Mesodermal cell (in vitro differentiated cells): ENCODE data around the gene RGS9.
"Not testable (repeated sequence)": the region's sequence is repeated elsewhere in the genome, so short reads cannot be mapped to it uniquely, and the experiment has no call there.

Experiments used
- H3K27ac ChIP-seq: 2 replicates; pipeline ENCODE4 v1.7.0; 2013; ENCODE audit warnings: mild to moderate bottlenecking, low read depth, low read length, moderate library complexity; ENCODE audit not compliant: severe bottlenecking
- H3K36me3 ChIP-seq: 2 replicates; pipeline ENCODE4 v1.7.1; 2013; ENCODE audit warnings: mild to moderate bottlenecking, low read length, moderate library complexity; ENCODE audit not compliant: control insufficient read depth, insufficient read depth
- H3K4me1 ChIP-seq: one replicate; pipeline ENCODE4 v1.7.1; 2013; ENCODE audit warnings: mild to moderate bottlenecking, low read length; ENCODE audit not compliant: insufficient read depth, control insufficient read depth, poor library complexity, severe bottlenecking
- H3K4me3 ChIP-seq: 2 replicates; pipeline ENCODE4 v1.7.0; 2013; ENCODE audit warnings: low read length, control low read depth, mild to moderate bottlenecking; ENCODE audit not compliant: insufficient read depth, poor library complexity, severe bottlenecking; ENCODE audit errors: extremely low read depth
- H3K9me3 ChIP-seq: 2 replicates; pipeline ENCODE4 v1.7.1; 2013; ENCODE audit warnings: mild to moderate bottlenecking, low read length, moderate library complexity; ENCODE audit not compliant: control insufficient read depth
- WGBS, 2 experiments: methylation state at CpG; one replicate each; pipeline ENCODE4 v1.1.5; 2013; ENCODE audit warnings: missing lambda C conversion rate in 2 of 2; ENCODE audit not compliant: insufficient coverage in 2 of 2; 5-methylcytosine and 5-hydroxymethylcytosine counted together

Gene RGS9

GRCh38 chr17:65196617-65197016, 59.4 kb downstream of the RGS9 start:
- H3K27ac ChIP-seq = no peak overlapping the region
- WGBS, 2 experiments = 59 to 88% methylated on average over 2 to 5 of the region's 5 CpGs
- H3K36me3 ChIP-seq = no peaks in the 10 kb centered on the region
- peaks cover 22% of the 10 kb centered on the region for H3K4me1 ChIP-seq
- H3K9me3 ChIP-seq = no peaks in the 10 kb centered on the region
- no peak overlapping the region for H3K4me3 ChIP-seq

- no peaks in the 10 kb centered on the region for H3K36me3 ChIP-seq
- 91 to 93% methylated on average over 2 to 4 of the region's 5 CpGs for WGBS, 2 experiments
- H3K4me1 ChIP-seq = peaks cover 16% of the 10 kb centered on the region
- H3K9me3 ChIP-seq = no peaks in the 10 kb centered on the region
- no peak overlapping the region for H3K27ac ChIP-seq
- H3K4me3 ChIP-seq = no peak overlapping the region
Measured at GRCh38 chr17:65197201-65197600, 60.0 kb downstream of the RGS9 start.

GRCh38 chr17:65198653-65199382, 61.6 kb downstream of the RGS9 start:
- Histone ChIP-seq H3K27ac (no peak overlapping the region), H3K9me3 (no peaks in the 10 kb centered on the region), H3K4me3 (no peak overlapping the region), H3K36me3 (no peaks in the 10 kb centered on the region), H3K4me1 (peaks cover 9% of the 10 kb centered on the region)
- WGBS, 2 experiments = 75 to 82% methylated on average over 2 of the region's 7 CpGs

- Histone ChIP-seq H3K27ac (no peak overlapping the region), H3K36me3 (no peaks in the 10 kb centered on the region), H3K4me1 (no peaks in the 10 kb centered on the region), H3K4me3 (no peak overlapping the region), H3K9me3 (no peaks in the 10 kb centered on the region)
- WGBS, 2 experiments = 94 to 97% methylated on average over 7 to 10 of the region's 10 CpGs
Measured at GRCh38 chr17:65201331-65201730, 64.2 kb downstream of the RGS9 start.

- no peaks in the 10 kb centered on the region for H3K4me1 ChIP-seq
- 88 to 89% methylated on average over 3 to 5 of the region's 9 CpGs for WGBS, 2 experiments
- H3K4me3 ChIP-seq = no peak overlapping the region
- no peaks in the 10 kb centered on the region for H3K9me3 ChIP-seq
- no peak overlapping the region for H3K27ac ChIP-seq
- no peaks in the 10 kb centered on the region for H3K36me3 ChIP-seq
Measured at GRCh38 chr17:65202844-65203571, 65.8 kb downstream of the RGS9 start.

- no peak overlapping the region for H3K27ac ChIP-seq
Measured at GRCh38 chr17:65204001-65204400, 66.8 kb downstream of the RGS9 start.

GRCh38 chr17:65205655-65206054, 68.5 kb downstream of the RGS9 start:
- no peaks in the 10 kb centered on the region for H3K36me3 ChIP-seq

More at GRCh38 chr17:65204001-65204400, 66.8 kb downstream of the RGS9 start:
- no peaks in the 10 kb centered on the region for H3K9me3 ChIP-seq
- H3K4me3 ChIP-seq = no peak overlapping the region
- WGBS, 2 experiments = 88 to 92% methylated on average over 8 to 10 of the region's 13 CpGs
- no peaks in the 10 kb centered on the region for H3K4me1 ChIP-seq
- no peaks in the 10 kb centered on the region for H3K36me3 ChIP-seq

GRCh38 chr17:65207448-65207847, 70.3 kb downstream of the RGS9 start:
- not testable (repeated sequence) for H3K9me3 ChIP-seq, H3K27ac ChIP-seq, H3K4me1 ChIP-seq, H3K36me3 ChIP-seq, H3K4me3 ChIP-seq
- no CpG with 5 or more reads among the region's 1 CpG for WGBS, 2 experiments

More at GRCh38 chr17:65205655-65206054, 68.5 kb downstream of the RGS9 start:
- peaks cover 4% of the 10 kb centered on the region for H3K4me1 ChIP-seq
- H3K27ac ChIP-seq = no peak overlapping the region
- no peaks in the 10 kb centered on the region for H3K9me3 ChIP-seq
- H3K4me3 ChIP-seq = no peak overlapping the region

- Histone ChIP-seq H3K4me3 (no peak overlapping the region), H3K27ac (no peak overlapping the region), H3K36me3 (no peaks in the 10 kb centered on the region), H3K4me1 (peaks cover 4% of the 10 kb centered on the region), H3K9me3 (no peaks in the 10 kb centered on the region)
- WGBS, 2 experiments = no CpG with 5 or more reads among the region's 1 CpG
Measured at GRCh38 chr17:65208717-65209116, 71.5 kb downstream of the RGS9 start.

- Histone ChIP-seq H3K27ac (no peak overlapping the region), H3K4me1 (peaks cover 19% of the 10 kb centered on the region), H3K9me3 (no peaks in the 10 kb centered on the region), H3K36me3 (no peaks in the 10 kb centered on the region), H3K4me3 (no peak overlapping the region)
- 91 to 95% methylated on average over 4 of the region's 4 CpGs for WGBS, 2 experiments
Measured at GRCh38 chr17:65218261-65218660, 81.1 kb downstream of the RGS9 start.

- Histone ChIP-seq H3K36me3 (no peaks in the 10 kb centered on the region), H3K27ac (no peak overlapping the region), H3K9me3 (no peaks in the 10 kb centered on the region), H3K4me3 (no peak overlapping the region), H3K4me1 (peaks cover 19% of the 10 kb centered on the region)
- no CpG with 5 or more reads among the region's 3 CpGs for WGBS, 2 experiments
Measured at GRCh38 chr17:65219124-65219523, 82.0 kb downstream of the RGS9 start.
